ENCODE results near the gene PDXDC1.
"Not testable (repeated sequence)": the region's sequence is repeated elsewhere in the genome, so short reads cannot be mapped to it uniquely, and the experiment has no call there.

The PDXDC1 gene

DNA sequence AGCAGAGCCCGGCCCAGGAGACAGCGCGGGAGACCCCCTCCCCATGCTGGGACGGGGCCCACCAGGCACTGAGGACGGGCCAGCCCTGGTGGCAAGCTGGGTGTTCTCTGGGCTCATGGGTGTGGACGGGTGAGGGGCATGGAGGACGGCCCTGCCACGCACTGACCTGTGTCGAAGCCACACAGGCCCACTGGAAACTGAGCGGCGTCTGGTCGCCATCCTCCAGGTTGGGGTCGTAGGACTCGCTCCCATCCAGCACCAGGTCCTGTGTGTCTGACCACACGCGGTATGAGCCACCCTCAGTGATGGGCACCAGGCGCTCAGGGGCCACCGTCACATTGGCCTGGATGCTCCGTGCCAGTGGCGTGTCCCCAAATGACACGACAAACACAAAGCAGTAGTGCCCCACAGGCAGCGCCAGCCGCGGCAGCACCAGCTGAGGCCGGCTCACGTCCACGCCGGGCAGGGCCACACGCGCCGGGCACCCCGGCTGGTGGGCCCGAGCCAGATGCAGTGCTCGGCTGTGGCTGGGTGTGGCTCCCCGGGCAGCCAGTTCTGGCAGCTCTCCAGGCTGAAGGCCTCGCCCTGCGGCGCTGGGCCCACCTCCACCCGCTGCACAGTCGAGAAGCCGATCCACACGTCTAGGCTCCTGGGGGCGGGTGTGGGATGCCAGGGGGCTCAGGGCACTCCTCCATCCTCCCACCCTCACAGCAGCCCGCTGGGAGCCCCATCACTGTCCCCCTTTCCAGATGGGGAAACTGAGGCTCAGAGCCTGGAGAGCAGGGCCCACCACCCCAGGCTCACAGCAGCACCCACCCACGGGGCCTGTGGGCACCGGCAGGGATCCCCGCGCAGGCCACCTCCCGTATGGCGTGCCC lies 160.9 kb downstream of the PDXDC1 start:
- H3K27me3 ChIP-seq (ENCODE audit: control insufficient read depth, insufficient read depth, low read length); H3K4me3 ChIP-seq (ENCODE audit: low read length); H3K9ac ChIP-seq (ENCODE audit: low read depth, low read length); H3K4me1 ChIP-seq (ENCODE audit: control insufficient read depth, insufficient read depth, low read length); H3K4me2 ChIP-seq (ENCODE audit: low read length); H3K9me3 ChIP-seq (replicated peaks; ENCODE audit: low read length); H3K36me3 ChIP-seq (ENCODE audit: insufficient read depth, low read length): not testable (repeated sequence)

DNA sequence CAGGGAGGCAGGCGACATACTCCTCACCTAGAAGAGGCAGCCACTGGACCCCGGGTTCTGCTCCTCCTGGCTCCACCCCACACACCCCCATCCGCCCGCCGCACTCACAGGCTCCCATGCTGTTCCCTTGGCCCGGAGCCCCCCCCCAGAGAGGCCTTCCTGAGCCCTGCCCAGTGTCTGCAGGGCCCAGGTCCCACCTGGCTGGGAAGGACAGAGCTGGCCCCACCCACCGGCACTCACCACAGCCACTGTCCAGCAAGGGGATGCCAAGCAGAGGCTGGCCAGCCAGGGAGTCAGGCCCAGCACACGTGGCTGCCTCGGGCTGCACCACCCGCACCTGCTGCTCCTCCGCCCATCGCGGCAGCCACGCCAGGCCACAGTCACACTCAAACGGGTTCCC lies 162.7 kb downstream of the PDXDC1 start:
- H3K9me3 ChIP-seq (replicated peaks; ENCODE audit: low read length), result not testable (repeated sequence)
- peaks cover 20% of the 10 kb centered on the region for H3K4me1 ChIP-seq (ENCODE audit: control insufficient read depth, insufficient read depth, low read length)

DNA sequence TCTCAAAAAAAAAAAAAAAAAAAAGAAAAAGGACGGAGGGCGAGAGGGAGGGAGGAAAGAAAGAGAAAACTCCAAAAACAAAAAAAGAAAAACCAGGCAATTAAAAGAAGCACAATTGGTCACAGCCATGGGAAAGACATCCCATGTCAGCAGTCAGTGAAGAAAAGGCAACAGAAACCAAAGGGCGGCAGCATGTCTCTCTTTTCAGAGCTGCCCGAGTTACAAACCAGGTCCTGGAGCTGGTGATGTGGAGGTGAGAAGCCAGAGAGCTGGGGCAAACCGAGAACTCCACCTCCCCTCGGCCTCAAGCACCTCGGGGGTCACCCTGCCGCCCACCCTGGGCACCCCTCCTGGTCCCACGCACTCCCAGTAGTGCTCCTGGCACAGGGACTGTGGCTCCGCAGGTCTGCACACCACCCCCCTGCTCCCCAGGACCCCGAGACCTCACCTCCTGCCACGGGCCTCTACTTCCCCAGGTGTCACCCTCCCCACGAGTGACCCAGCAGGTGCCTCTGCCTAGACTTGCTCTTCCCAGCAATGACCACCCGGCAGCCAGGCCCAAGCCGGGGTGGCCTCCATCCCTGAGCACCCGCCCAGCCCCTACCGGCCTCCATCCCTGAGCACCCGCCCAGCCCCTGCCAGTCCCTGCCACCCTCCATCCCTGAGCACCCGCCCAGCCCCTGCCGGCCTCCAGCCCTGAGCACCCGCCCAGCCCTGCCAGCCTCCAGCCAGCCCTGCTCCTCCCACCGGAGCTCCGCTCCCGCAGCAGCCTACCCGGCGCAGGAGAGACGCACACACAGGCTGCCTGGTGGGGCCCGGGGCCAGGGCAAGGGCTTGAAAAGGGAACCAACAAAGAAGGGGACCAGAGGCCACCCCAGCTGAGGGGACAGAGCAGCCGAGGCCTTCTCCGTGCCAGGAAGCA lies 165.9 kb downstream of the PDXDC1 start:
- not testable (repeated sequence) for H3K9ac ChIP-seq (ENCODE audit: low read depth, low read length); H3K4me3 ChIP-seq (ENCODE audit: low read length)
- H3K4me1 ChIP-seq (ENCODE audit: control insufficient read depth, insufficient read depth, low read length), result peaks cover 49% of the 10 kb centered on the region

More for the DNA sequence above, 162.7 kb downstream of the PDXDC1 start:
- H3K4me3 ChIP-seq (ENCODE audit: low read length); H3K9ac ChIP-seq (ENCODE audit: low read depth, low read length); H3K4me2 ChIP-seq (ENCODE audit: low read length); H3K36me3 ChIP-seq (ENCODE audit: insufficient read depth, low read length); H3K27me3 ChIP-seq (ENCODE audit: control insufficient read depth, insufficient read depth, low read length): not testable (repeated sequence)

DNA sequence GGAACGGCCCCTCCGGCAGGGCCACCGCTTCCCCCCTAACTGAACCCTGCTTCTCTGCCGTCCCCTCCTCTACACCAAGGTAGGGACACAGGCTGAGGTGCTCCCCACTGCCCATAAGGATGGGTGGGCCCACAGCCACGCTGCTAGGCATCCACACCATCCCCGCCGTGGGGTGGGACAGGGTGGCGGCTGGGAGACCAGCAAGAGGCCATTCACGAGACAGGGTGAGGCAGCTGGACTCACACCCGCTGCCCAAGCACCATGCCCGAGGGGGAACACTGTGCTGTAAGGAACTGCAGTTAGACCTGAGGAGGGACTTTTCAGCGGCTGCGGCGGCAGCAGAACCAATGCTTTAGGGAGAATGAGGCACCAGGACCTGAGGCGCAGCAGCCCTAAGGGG lies 166.8 kb downstream of the PDXDC1 start:
- no peak overlapping the region for H3K4me3 ChIP-seq (ENCODE audit: low read length)
- peak overlapping the region; percentile 39 for H3K4me2 ChIP-seq (ENCODE audit: low read length)
- H3K9me3 ChIP-seq (replicated peaks; ENCODE audit: low read length), result no peaks in the 10 kb centered on the region
- H3K4me1 ChIP-seq (ENCODE audit: control insufficient read depth, insufficient read depth, low read length), result peaks cover 54% of the 10 kb centered on the region
- no peaks in the 10 kb centered on the region for H3K27me3 ChIP-seq (ENCODE audit: control insufficient read depth, insufficient read depth, low read length)
- H3K9ac ChIP-seq (ENCODE audit: low read depth, low read length), result no peak overlapping the region
- H3K36me3 ChIP-seq (ENCODE audit: insufficient read depth, low read length), result no peaks in the 10 kb centered on the region

More for the DNA sequence above, 165.9 kb downstream of the PDXDC1 start:
- H3K9me3 ChIP-seq (replicated peaks; ENCODE audit: low read length); H3K36me3 ChIP-seq (ENCODE audit: insufficient read depth, low read length); H3K27me3 ChIP-seq (ENCODE audit: control insufficient read depth, insufficient read depth, low read length): not testable (repeated sequence)
- peak overlapping the region; percentile 45 for H3K4me2 ChIP-seq (ENCODE audit: low read length)

DNA sequence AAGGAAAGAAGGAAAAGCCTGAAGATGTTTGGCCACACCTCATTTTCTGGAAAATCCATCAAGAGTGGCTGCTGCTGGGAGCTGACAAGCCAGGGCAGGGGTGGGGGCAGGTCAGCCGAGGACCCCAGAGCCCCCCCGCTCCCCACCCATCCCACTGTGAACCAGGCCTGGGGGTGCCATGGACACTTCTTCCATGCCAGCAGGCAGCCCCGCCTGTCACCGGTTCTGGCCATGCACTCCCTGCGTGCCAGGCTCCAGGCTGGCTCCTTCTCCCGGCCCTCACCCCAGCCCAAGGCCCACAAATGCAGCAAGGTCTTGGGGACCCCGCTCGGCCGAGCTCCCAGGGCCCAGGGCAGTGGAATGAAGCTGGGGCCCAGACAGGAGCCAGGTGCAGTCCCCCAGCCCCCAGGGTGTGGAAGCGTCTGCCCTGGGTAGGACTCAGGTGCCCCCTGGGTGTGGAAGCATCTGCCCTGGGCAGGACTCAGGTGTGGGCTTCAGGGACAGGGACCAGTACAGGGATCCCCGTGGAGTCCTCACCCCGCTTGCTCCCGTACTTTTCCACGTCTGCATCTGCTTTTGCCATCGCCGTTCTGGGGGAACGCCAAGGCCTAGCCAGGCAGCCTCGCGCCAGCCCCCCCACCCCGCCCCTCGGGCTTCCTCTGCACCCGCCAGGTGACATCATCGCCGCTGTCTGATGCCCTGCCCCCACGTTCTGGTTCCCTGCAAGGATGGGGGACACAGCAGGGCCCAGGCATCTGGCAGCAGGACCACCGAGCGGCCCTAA lies 167.5 kb downstream of the PDXDC1 start:
- not testable (repeated sequence) for H3K9ac ChIP-seq (ENCODE audit: low read depth, low read length); H3K4me3 ChIP-seq (ENCODE audit: low read length); H3K4me2 ChIP-seq (ENCODE audit: low read length); H3K27me3 ChIP-seq (ENCODE audit: control insufficient read depth, insufficient read depth, low read length); H3K36me3 ChIP-seq (ENCODE audit: insufficient read depth, low read length); H3K9me3 ChIP-seq (replicated peaks; ENCODE audit: low read length)
- H3K4me1 ChIP-seq (ENCODE audit: control insufficient read depth, insufficient read depth, low read length), result peaks cover 60% of the 10 kb centered on the region

DNA sequence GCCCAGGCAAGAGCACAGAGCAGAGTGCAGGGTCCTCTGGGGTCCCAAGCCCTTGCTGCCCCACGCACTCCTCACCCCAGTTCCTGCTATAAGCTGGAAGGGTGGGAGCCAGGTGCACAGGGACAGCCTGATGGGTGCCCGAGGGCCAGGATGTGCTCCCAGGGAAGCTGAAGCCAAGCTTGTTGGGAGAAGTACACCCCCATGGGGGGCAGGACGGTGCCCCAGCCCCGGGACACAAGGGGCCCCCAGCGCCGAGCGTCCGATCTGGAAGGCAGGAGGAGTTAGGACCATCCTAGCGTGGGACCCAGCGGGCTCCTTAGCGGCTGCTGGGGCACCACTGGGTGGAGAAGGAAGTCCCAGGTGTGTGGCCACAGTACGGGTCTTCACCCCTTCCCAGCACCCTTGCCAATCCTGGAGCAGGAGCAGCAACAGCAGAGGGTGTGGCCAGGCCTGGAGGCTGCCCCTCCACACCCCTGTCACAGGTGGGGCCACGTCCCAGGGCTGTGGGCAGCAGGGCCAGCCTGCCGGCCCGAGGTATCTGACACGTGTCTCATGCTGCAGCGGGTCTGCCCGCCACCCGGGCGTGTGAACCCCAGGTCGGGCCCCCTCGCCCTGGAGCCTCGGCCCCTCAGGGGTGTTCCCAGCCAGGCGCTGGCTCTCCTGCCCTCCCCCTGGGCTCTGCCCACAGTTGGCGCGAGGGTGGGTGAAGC lies 168.2 kb downstream of the PDXDC1 start:
- H3K36me3 ChIP-seq (ENCODE audit: insufficient read depth, low read length); H3K9me3 ChIP-seq (replicated peaks; ENCODE audit: low read length); H3K27me3 ChIP-seq (ENCODE audit: control insufficient read depth, insufficient read depth, low read length); H3K9ac ChIP-seq (ENCODE audit: low read depth, low read length); H3K4me3 ChIP-seq (ENCODE audit: low read length): not testable (repeated sequence)
- Histone ChIP-seq H3K4me1 (ENCODE audit: control insufficient read depth, insufficient read depth, low read length) (peaks cover 61% of the 10 kb centered on the region), H3K4me2 (ENCODE audit: low read length) (peak overlapping the region; percentile 75)

DNA sequence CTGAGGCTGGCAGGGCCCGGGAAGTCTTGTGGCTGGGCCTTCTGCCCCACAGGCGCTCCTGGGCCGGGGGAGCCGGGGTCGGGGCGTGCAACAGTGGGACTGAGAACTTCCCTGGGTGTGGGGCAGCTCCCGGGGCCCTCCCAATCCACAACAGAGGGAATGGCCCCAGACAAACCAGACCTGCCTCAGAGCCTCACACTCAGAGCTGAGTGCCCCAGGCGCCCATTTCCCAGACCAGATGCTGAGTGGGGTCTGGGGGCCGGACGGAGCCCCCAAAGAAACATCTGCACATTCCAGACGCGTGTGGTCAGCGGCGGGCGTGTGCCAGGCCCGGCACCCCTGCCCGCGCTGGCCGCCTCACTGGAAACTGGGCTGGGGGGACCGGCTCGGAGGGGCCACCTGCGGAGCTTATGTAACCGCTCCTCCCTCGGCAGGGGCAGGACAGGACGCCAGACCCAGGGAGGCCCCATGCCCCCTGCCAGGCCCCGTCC lies 168.8 kb downstream of the PDXDC1 start:
- Histone ChIP-seq H3K4me3 (ENCODE audit: low read length) (peak overlapping the region; percentile 57), H3K9ac (ENCODE audit: low read depth, low read length) (peak overlapping the region; percentile 70), H3K4me2 (ENCODE audit: low read length) (peak overlapping the region; percentile 75), H3K4me1 (ENCODE audit: control insufficient read depth, insufficient read depth, low read length) (peaks cover 61% of the 10 kb centered on the region)
- H3K27me3 ChIP-seq (ENCODE audit: control insufficient read depth, insufficient read depth, low read length); H3K9me3 ChIP-seq (replicated peaks; ENCODE audit: low read length); H3K36me3 ChIP-seq (ENCODE audit: insufficient read depth, low read length): not testable (repeated sequence)

DNA sequence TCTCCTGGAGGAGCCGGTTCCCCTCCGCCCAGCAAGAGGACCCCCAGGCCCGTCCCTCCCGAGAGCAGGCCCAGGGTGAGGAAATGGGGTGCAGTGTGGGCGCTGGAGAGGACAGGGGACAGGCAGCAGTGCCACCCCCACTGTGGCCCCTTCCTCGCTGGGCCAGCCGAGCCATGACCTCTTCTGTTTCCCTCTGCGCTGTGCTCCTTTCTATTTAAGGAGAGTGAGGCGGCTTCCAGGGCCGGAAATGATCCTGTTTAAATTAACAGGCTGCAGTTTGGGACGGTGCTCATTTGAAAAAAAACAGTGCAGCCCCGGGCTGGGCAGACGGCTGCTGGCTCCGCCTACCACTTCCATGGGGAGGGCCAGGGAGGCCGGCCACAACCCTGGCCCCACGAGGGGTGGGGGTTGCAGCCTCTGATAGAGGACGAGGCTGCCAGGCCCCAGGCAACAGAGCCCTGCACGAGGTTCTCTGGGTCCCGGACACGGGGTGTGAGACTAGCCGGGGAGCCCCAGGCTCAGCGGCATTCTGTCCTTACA lies 169.3 kb downstream of the PDXDC1 start:
- H3K9ac ChIP-seq (ENCODE audit: low read depth, low read length), result peak overlapping the region; percentile 70
- H3K4me3 ChIP-seq (ENCODE audit: low read length), result peak overlapping the region; percentile 57
- not testable (repeated sequence) for H3K27me3 ChIP-seq (ENCODE audit: control insufficient read depth, insufficient read depth, low read length); H3K9me3 ChIP-seq (replicated peaks; ENCODE audit: low read length); H3K36me3 ChIP-seq (ENCODE audit: insufficient read depth, low read length)
- peaks cover 61% of the 10 kb centered on the region for H3K4me1 ChIP-seq (ENCODE audit: control insufficient read depth, insufficient read depth, low read length)
- H3K4me2 ChIP-seq (ENCODE audit: low read length), result peak overlapping the region; percentile 75

DNA sequence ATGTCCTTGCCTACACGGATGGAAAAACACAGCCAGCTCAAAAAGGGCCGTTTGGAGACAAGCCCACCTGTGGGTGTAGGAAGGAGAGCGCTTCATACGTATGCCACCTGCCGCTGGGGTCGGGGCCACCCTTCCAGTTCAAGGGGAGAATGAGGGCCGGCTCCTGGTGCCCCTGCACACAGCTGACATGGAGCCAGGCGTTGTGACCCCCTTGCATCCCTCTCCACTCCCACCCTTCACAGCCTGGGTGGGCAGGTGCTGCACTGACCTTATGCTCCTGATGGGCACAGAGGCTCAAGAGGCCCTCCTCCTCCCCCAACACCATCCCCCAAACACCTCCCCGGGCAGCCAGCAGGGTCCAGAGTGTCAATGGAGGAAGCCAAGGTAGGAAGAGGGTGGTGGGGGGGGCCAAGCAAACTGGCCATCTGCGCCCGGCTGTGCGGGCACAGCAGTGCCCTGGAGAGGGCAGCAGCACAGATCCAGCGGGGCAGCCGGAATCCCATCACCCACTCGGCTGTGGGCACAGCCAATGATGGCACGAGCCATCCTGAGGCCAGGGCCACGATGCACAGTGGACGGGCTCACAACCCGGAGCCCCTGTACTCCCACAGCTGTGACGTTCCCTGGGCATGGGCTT lies 170.1 kb downstream of the PDXDC1 start:
- peak overlapping the region; percentile 70 for H3K9ac ChIP-seq (ENCODE audit: low read depth, low read length)
- H3K9me3 ChIP-seq (replicated peaks; ENCODE audit: low read length); H3K4me3 ChIP-seq (ENCODE audit: low read length); H3K36me3 ChIP-seq (ENCODE audit: insufficient read depth, low read length); H3K27me3 ChIP-seq (ENCODE audit: control insufficient read depth, insufficient read depth, low read length): not testable (repeated sequence)
- H3K4me1 ChIP-seq (ENCODE audit: control insufficient read depth, insufficient read depth, low read length), result peaks cover 61% of the 10 kb centered on the region
- H3K4me2 ChIP-seq (ENCODE audit: low read length), result peak overlapping the region; percentile 75

Data from skeletal muscle satellite cell (primary cell).